Measurements from ENCODE around the gene TMEM43. TPM values are rescaled to one million over a fixed set of nuclear protein-coding genes. Genes with fewer than 3 reads are reported as not detected.

The TMEM43 gene
- polyA plus RNA-seq, 1 donor (not counting 4 experiments of a cell fraction or from before 2014, with no cell fraction given): 111 TPM

GRCh38 chr3:14145236-14145635 is 20.4 kb downstream of the TMEM43 start:
- Histone ChIP-seq H3K4me2 (ENCODE audit: control insufficient read depth, extremely low read depth, insufficient read depth, low read depth, low read length) (peak overlapping the region; percentile 78), H4K20me1 (ENCODE audit: control insufficient read depth, extremely low read depth, insufficient read depth, low read length) (peaks cover 2% of the 10 kb centered on the region), H3K4me1 (ENCODE audit: control insufficient read depth, extremely low read depth, insufficient read depth, low read length) (peaks cover 42% of the 10 kb centered on the region), H2AFZ (ENCODE audit: control insufficient read depth, low read length) (no peak overlapping the region), H3K79me2 (ENCODE audit: control insufficient read depth, insufficient read depth, low read length) (peaks cover 3% of the 10 kb centered on the region), H3K9me3 (ENCODE audit: control insufficient read depth, low read depth, low read length) (no peaks in the 10 kb centered on the region), H3K9me1 (ENCODE audit: control insufficient read depth, extremely low read depth, insufficient read depth, low read length) (no peaks in the 10 kb centered on the region), H3K27ac (ENCODE audit: control insufficient read depth, insufficient read depth, low read length) (peak overlapping the region; percentile 98), H3K36me3 (ENCODE audit: control insufficient read depth in 2 of 2, extremely low read depth in 1 of 2, insufficient read depth in 2 of 2, low read length in 2 of 2) (peaks cover 24 to 59% of the 10 kb centered on the region in 2 experiments), H3K9ac (ENCODE audit: control insufficient read depth, extremely low read depth, insufficient read depth, low read length) (peak overlapping the region; percentile 91), H3K4me3 (ENCODE audit: control insufficient read depth in 2 of 3, extremely low read depth in 1 of 3, insufficient read depth in 2 of 3, low read depth in 1 of 3, low read length in 3 of 3) (no peak overlapping the region), H3K27me3 (ENCODE audit: control insufficient read depth, extremely low read depth, insufficient read depth, low read length) (no peaks in the 10 kb centered on the region)
- TF ChIP-seq EZH2 (IDR thresholded peaks at IDR 0.05; ENCODE audit: low read length) (no peak), CTCF (optimal IDR thresholded peaks at IDR 0.05 in 1 of 3, IDR thresholded peaks at IDR 0.05 in 1 of 3, conservative IDR thresholded peaks at IDR 0.05 in 1 of 3; ENCODE audit: extremely low read depth in 1 of 3, insufficient read depth in 2 of 3, low read length in 3 of 3) (no peak)
- DNase-seq (ENCODE audit: low read depth, low spot score) (no peak), FAIRE-seq (no peak)
- dilution Hi-C loops (cut with MboI; ENCODE audit: extremely low pct_ligation_motif_present, low sequenced_read_pairs): no loop called here

GRCh38 chr3:14145670-14146380 is 21.0 kb downstream of the TMEM43 start:
- no peaks in the 10 kb centered on the region for H3K9me3 ChIP-seq (ENCODE audit: control insufficient read depth, low read depth, low read length)
- H3K4me3 ChIP-seq (ENCODE audit: control insufficient read depth in 2 of 3, extremely low read depth in 1 of 3, insufficient read depth in 2 of 3, low read depth in 1 of 3, low read length in 3 of 3): no peak overlapping the region
- H3K4me1 ChIP-seq (ENCODE audit: control insufficient read depth, extremely low read depth, insufficient read depth, low read length): peaks cover 47% of the 10 kb centered on the region
- no peak for FAIRE-seq
- peak overlapping the region; percentile 91 for H3K9ac ChIP-seq (ENCODE audit: control insufficient read depth, extremely low read depth, insufficient read depth, low read length)
- H3K9me1 ChIP-seq (ENCODE audit: control insufficient read depth, extremely low read depth, insufficient read depth, low read length): no peaks in the 10 kb centered on the region
- peaks cover 2% of the 10 kb centered on the region for H4K20me1 ChIP-seq (ENCODE audit: control insufficient read depth, extremely low read depth, insufficient read depth, low read length)
- H3K4me2 ChIP-seq (ENCODE audit: control insufficient read depth, extremely low read depth, insufficient read depth, low read depth, low read length): no peak overlapping the region
- H3K79me2 ChIP-seq (ENCODE audit: control insufficient read depth, insufficient read depth, low read length): peaks cover 3% of the 10 kb centered on the region
- DNase-seq (ENCODE audit: low read depth, low spot score): no peak
- peak overlapping the region; percentile 98 for H3K27ac ChIP-seq (ENCODE audit: control insufficient read depth, insufficient read depth, low read length)
- no peaks in the 10 kb centered on the region for H3K27me3 ChIP-seq (ENCODE audit: control insufficient read depth, extremely low read depth, insufficient read depth, low read length)
- no peak for TF ChIP-seq EZH2 (IDR thresholded peaks at IDR 0.05; ENCODE audit: low read length)
- dilution Hi-C loops (cut with MboI; ENCODE audit: extremely low pct_ligation_motif_present, low sequenced_read_pairs): no loop called here
- H3K36me3 ChIP-seq (ENCODE audit: control insufficient read depth in 2 of 2, extremely low read depth in 1 of 2, insufficient read depth in 2 of 2, low read length in 2 of 2): peaks cover 26 to 55% of the 10 kb centered on the region in 2 experiments
- H2AFZ ChIP-seq (ENCODE audit: control insufficient read depth, low read length): no peak overlapping the region

Measured in keratinocyte (primary cell).